NCI-H2029 (cell line): ENCODE results near the gene FBXO31.

ENCODE experiments used
- DNase-seq: peaks from one replicate; lab custom pipeline; 2025; lab: John Stamatoyannopoulos, UW

FBXO31 gene

DNA sequence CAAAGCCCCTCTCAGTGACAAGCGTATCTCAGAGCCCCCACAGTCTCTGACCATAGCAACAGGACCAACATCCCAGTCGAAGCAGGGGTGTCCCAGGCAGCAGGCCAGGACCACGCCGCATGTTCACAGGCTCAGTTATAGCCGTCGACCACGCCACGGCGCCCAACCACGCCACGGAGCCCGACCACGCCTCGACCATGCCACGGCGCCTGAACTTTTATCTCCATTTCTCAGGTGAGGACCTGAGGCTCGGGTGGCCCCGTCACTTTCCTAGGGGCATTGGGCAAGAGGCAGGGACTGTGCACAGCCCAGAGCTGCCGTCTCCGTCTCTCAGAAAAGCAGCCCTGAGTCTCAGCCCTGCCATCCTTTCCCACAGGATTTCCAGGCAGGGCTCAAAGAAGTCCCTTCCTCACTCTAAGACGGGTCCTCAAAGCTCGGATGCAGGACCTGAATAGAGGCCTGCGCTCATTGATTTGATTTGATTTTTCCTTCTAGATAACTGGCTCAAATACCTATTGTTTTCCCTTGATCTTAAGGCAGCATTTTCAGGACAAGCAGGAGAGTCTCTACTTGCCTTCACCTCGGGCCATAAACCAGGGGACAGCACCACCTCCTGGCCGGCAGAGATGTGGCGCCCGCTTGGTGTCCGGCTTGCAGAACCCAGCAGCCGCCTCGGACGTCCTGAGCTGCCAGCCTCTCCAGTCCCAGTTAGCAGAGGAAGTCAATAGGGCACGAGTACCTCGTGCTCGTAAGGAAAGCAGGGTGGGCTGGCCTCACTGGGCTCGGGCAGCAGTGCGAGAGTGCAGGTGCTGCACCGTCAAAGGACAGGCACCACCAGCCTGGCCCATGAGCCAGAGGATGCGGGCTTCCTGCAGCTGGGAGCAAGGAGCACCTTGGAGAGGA lies 105.1 kb downstream of the FBXO31 start:
- DNase-seq, result peak; percentile 1
